GM12873 (cell line): ENCODE results near the gene PPM1D.

Experiments used
- TF ChIP-seq, protein P1 (sequence below): IDR thresholded peaks from 2 replicates; pipeline ENCODE4 v1.5.1; 2012; ENCODE audit warnings: low read depth, mild to moderate bottlenecking, moderate library complexity, low read length, control low read depth; ENCODE audit not compliant: insufficient read depth; ENCODE audit errors: missing control alignments

The PPM1D gene

GRCh38 chr17:60618854-60619526 lies 19.0 kb downstream of the PPM1D start:
- TF ChIP-seq, protein P1, sequence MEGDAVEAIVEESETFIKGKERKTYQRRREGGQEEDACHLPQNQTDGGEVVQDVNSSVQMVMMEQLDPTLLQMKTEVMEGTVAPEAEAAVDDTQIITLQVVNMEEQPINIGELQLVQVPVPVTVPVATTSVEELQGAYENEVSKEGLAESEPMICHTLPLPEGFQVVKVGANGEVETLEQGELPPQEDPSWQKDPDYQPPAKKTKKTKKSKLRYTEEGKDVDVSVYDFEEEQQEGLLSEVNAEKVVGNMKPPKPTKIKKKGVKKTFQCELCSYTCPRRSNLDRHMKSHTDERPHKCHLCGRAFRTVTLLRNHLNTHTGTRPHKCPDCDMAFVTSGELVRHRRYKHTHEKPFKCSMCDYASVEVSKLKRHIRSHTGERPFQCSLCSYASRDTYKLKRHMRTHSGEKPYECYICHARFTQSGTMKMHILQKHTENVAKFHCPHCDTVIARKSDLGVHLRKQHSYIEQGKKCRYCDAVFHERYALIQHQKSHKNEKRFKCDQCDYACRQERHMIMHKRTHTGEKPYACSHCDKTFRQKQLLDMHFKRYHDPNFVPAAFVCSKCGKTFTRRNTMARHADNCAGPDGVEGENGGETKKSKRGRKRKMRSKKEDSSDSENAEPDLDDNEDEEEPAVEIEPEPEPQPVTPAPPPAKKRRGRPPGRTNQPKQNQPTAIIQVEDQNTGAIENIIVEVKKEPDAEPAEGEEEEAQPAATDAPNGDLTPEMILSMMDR = no peak

DNA sequence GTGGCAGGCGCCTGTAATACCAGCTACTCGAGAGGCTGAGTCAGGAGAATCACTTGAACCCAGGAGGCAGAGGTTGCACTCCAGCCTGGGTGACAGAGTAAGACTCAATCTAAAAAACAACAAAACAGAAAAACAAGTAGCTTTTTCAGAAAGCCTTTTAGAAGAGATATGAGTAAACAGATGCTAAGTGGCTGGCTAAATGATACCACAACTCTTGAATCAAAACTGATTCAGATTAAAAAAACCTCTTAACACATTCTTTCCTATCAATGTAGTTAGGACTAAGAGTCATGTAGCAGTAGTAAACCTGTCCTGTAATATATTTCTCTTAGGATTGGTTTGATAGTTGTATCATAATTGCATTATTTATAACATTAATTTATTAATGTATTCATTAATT lies 23.0 kb downstream of the PPM1D start:
- TF ChIP-seq, protein P1 = no peak

GRCh38 chr17:60623415-60623814 lies 23.4 kb downstream of the PPM1D start:
- TF ChIP-seq, protein P1 = no peak

DNA sequence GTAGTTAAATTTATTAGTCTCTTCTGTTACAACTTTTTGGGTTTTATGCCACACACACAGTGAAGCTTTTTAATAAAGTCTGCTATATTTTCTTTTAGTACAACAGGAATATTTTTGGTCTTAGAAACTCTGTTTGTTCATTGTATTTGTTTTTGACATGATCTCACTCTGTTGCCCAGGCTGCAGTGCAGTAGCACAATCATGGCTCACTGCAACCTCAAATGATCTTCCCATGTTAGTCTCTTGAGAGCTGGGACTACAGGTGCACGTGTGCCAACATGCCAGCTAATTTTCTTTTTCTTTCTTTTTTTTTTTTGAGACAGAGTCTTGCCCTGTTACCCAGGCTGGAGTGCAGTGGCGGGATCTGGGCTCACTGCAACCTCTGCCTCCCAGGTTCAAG lies 27.1 kb downstream of the PPM1D start:
- TF ChIP-seq, protein P1 = no peak

DNA sequence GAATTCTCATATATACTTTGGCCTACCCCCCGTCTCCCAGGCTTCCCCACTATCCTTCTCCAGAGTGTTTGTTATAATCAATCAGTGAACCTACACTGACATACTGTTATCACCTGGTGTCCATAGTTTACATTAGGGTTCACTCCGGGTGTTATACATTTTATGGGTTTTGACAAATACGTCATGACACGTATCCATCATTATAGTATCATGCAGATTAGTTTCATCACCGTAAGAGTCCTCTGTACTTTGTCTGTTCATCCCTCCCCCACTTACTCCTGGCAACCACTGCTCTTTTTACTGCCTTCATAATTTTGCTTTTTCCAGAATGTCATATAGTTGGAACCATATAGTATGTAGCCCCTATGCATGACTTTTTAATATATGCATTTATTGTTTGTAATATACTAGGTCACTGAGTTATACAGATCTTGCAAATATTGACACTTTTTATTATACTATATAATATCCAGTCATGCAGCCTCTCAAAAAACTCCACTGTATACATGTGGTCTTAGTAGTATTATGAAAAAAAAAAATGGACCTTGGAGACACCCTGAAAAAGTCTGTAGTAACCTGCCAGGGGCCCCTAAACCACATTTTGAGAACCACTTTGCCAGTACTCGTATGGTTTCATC lies 28.4 kb downstream of the PPM1D start:
- TF ChIP-seq, protein P1 = no peak

DNA sequence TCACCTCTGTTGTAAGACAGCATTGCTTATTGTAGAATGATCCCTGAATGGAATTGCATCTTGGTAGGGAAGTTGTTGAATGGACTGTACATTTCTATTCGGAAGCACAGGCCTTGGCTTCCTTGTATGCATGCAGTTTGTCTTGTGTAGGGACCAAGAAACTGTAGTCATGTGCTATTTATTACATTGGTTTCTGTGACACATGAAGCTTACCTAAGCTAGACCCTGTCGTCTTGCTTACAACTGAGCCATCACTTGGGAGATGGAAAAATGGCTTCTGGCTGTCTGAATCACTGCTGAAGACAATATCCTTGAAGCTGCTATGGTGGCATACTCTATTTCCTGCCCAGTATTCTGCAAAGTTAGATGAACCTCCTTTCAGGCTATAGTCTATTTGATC lies 29.1 kb downstream of the PPM1D start:
- TF ChIP-seq, protein P1 = no peak

GRCh38 chr17:60630352-60630751 lies 30.4 kb downstream of the PPM1D start:
- TF ChIP-seq, protein P1 = no peak
